GM21515 (cell line): Measurements from ENCODE around the gene SLC37A3.

Experiments used
- ATAC-seq: cut with Tn5 transposase; IDR thresholded peaks from one replicate; pipeline ENCODE4 v1.9.1; 2021; ENCODE audit not compliant: unreplicated experiment

Gene SLC37A3

GRCh38 chr7:140402178-140402835, 4.0 kb upstream of the SLC37A3 start:
- ATAC-seq, result no peak

- no peak for ATAC-seq
Observed at GRCh38 chr7:140400381-140400780, 2.1 kb upstream of the SLC37A3 start.

DNA sequence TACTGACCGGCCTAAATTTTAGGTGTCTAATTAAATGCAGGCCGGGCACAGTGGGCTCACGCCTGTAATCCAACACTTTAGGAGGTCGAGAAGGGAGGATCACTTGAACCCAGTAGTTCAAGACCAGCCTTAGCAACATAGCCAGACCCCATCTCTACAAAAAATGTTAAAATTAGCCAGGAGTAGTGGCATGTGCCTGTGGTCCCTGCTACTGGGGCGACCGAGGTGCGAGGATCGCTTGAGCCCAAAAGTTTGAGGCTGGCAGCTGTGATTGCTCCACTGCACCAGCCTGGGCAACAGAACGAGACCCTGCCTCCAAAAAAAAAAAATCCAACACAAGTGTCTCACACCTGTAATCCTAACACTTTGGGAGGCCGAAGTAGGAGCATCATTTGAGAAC, 491 bp upstream of the SLC37A3 start:
- no peak for ATAC-seq

DNA sequence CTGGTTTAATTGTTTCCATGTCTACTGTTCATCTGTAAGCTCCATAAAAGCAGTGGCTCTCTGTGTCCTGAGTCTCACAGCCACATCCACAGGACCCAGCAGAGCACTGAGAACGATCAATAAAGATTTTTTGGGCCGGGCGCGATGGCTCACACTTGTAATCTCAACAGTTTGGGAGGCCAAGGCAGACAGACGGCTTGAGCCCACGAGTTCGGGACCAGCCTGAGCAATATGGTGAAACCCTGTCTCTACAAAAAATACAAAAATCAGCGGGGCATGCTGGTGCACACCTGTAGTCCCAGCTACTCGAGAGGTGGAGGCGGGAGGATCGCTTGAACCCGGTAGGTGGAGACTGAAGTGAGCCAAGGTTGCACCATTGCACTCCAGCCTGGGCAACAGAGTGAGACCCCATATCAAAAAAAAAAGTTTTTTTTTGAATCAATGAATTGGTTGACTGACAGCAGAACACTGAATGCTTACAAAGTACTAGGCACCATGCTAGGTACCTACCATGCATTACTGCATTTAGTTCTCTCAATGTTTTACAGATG, 4.5 kb downstream of the SLC37A3 start:
- no peak for ATAC-seq

DNA sequence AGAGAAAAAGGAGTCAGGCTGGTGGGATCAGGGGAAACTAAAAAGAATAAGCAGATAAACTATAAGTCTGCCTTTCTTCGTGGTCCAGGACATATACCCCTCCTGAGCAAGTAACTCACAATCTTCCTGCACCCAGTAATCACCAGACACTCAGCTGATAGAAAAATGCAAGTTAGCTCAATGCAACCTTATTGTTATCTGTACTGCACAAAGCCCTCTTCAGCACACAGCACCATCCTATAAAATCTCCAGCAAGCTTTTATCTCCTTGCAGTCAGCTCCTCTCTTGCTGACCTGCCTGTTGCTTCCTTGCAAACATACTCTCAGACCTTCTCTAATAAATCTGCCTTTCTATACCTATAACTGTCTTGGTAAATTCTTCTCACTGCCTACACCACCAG, 6.7 kb downstream of the SLC37A3 start:
- no peak for ATAC-seq

DNA sequence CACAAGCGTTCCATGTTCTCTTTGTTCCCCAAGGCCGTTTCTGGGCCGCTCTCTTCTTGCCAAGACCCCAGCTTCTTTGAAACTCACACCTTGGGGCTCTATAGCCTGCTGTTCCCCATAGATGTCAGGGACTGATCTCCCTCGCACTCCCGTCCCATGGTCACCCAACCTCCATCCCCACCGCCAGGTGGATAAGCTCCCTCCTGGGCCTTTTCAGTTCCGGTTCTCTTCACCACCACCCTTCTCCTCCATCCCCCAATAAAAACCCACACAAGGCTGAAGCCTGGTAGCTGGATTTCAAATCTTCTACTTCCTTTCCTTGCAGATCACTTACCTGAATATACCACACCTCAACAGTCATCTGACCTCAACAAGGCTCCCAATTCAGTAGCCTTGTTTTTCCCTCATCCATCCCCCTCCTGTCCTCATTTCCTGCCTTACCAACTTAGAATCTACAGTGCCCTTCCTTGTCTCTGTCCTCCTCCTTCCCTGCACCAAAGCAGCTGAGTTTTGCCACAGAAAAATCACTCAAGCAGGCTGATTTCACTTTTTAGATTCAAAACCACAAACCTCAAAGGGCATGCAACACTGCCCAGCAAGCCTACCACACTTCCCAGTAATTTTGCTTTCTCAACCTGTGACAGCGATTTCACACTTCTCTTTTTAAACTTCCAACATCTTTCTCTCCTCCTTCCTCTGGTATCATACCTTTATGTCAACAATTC, 7.7 kb downstream of the SLC37A3 start:
- peak; percentile 62 for ATAC-seq

DNA sequence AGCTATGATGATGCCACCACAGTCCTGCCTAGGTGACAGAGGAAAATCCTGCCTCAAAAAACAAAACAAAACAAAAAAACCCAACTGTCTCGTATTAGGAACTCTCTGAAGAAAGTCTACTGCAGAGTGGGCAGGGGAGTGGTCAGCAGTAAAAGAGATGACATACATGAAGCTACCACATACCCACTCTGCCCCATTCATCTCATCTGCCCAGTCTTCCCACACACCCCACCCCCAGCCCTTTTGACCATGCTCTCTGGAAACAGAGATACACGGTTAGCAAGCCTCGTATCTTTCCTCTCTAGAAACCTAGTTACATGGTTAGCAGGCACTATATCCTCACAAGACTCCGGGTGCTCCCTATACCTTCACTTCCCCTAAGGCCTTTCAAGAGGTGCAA, 8.3 kb downstream of the SLC37A3 start:
- ATAC-seq, result peak; percentile 23

GRCh38 chr7:140389445-140389844, 8.9 kb downstream of the SLC37A3 start:
- no peak for ATAC-seq

GRCh38 chr7:140384894-140385545, 13.3 kb downstream of the SLC37A3 start:
- ATAC-seq, result no peak

DNA sequence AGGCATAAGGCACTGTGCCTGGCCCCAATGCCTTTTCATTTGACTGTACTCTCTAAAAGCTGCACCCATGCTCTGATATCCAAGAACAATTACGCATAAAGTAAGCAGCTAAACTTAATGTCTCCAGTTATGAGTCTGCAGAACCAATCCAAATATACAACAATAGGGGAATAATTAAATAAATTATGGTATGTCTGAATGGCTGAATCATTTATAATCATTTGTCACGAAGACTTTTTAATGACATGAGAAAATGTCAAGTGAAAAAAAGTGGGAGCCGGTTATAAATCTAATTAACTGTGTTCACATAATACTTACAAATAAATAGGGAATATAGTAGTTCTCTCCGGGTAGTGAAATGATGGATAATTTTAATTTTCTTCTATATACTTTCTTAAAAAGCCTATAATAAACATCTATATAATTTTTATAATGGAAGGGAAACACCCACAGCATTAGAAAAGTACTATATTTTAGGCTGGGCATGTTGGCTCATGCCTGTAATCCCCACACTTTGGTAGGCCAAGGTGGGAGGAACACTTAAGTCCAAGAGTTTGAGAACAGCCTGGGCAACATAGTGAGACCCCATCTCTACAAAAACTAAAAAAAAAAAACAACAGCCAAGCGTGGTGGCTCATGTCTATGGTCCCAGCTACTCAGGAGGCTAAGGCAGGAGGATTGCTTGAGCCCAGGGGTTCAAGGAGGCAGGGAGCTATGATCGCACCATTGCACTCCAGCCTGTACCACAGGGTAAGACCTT, 14.2 kb downstream of the SLC37A3 start:
- ATAC-seq, result no peak

- no peak for ATAC-seq
Observed at GRCh38 chr7:140375892-140376730, 22.2 kb downstream of the SLC37A3 start.

- ATAC-seq, result no peak
Observed at GRCh38 chr7:140375323-140375722, 23.0 kb downstream of the SLC37A3 start.

DNA sequence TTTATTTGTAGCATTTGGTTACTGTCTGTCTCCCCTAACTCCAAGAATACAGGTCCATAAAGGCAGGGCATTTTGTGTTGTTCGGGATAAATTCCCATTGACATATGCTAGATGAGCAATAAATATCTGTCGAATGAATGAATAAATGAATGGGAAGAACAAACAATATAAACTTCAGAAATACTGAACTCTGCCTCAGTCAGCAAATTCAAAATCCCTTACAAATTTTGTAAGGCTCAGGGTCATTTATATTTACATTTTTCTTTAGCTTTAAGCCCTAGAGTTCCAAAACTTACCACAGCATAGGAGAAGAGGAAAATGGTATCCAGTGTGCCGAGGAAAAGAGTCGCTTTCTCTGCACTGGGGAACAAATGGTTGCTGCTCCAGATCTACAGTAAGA, 29.0 kb downstream of the SLC37A3 start:
- ATAC-seq, result no peak

DNA sequence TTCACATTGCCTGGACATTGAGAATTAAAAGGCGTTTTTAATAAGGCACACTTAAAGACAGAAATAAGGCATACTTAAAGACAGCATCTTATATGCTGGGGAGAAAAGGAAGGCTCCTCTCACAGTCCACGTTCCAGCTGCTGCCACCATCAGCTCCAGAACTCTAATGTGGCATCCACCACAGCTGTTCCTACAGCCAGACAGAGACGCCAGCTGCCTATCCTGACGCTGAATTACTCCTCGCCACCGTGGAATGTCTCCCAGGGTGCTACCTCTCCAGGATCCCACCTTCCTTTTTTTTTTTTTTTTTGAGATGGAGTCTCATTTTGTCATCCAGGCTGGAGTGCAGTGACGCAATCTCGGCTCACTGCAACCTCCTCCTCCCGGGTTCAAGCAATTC, 30.8 kb downstream of the SLC37A3 start:
- ATAC-seq, result no peak

- no peak for ATAC-seq
Observed at GRCh38 chr7:140364819-140365218, 33.5 kb downstream of the SLC37A3 start.

- ATAC-seq, result no peak
Observed at GRCh38 chr7:140360697-140361229, 37.6 kb downstream of the SLC37A3 start.

DNA sequence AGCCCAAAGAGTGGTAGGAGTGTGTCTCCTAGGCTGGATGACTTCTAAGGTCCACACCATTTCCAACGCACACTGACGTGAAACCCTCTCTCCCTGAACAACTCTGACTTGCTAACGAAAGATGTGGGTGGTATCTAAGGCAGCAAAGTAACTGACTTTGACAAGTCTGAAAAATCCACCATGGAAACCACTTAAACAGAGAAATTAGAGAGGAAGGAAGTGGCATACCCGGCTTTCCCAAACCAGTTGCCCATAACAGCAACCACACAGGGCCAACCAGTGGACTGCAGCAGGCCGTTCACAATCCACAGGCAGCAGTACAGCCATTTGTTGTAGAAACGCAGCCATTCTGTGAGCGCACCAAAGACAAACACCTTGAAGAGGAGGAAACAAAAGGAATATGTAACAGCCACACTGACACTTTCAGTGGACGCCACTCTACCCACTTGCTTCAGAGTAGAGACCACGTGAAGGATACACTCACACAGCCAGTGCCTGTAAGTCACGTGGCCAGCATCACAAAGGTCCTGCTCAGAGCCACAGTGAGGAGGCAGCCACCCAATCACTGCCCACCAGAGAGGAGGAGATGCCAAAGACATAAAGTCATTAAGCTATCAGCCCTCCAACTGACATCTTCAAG, 39.8 kb downstream of the SLC37A3 start:
- no peak for ATAC-seq

- ATAC-seq, result no peak
Observed at GRCh38 chr7:140358024-140358411, 40.3 kb downstream of the SLC37A3 start.

GRCh38 chr7:140350056-140350455, 48.3 kb downstream of the SLC37A3 start:
- no peak for ATAC-seq
